ENCODE data around the gene PGF. TPM values are rescaled to one million over a fixed set of nuclear protein-coding genes. Genes with fewer than 3 reads are reported as not detected.

PGF gene
- total RNA-seq, 1 experiment from 2014 or later, result 9.1 TPM

- no peaks in the 10 kb centered on the region for H3K27me3 Mint-ChIP-seq (ENCODE audit: insufficient read depth, unreplicated experiment)
- ChIA-PET POLR2A (no interaction called here), CTCF (interaction anchor here (0.6 to 1.8 kb wide), 3 partner anchors 12 to 177 kb away, joined by 3 to 7 read pairs (median 5); partner anchors contain the start of gene RPS6KL1)
- H3K36me3 Mint-ChIP-seq (ENCODE audit: insufficient read depth, unreplicated experiment), result peaks cover 4% of the 10 kb centered on the region
- no peak overlapping the region for H3K27ac Mint-ChIP-seq (ENCODE audit: unreplicated experiment)
- Histone ChIP-seq H3K9me3 (no peaks in the 10 kb centered on the region), H3K36me3 (ENCODE audit: control insufficient read depth, insufficient read depth, low read length) (no peaks in the 10 kb centered on the region), H3K4me1 (no peaks in the 10 kb centered on the region), H3K4me3 (ENCODE audit: low read depth, low read length) (no peak overlapping the region), H3K27me3 (replicated peaks; ENCODE audit: control insufficient read depth, insufficient read depth, low read length) (no peaks in the 10 kb centered on the region)
- intact Hi-C loops (cut with micrococcal nuclease; ENCODE audit: unreplicated experiment), result no loop called here
- no peaks in the 10 kb centered on the region for H3K4me1 Mint-ChIP-seq (ENCODE audit: low read depth, unreplicated experiment)
- no peaks in the 10 kb centered on the region for H3K9me3 Mint-ChIP-seq (ENCODE audit: unreplicated experiment)
- no TSS peak for BruUV-seq (replicated peaks)
- no peak for TF ChIP-seq CTCF (IDR thresholded peaks at IDR 0.05; ENCODE audit: insufficient read depth in 1 of 2, low read depth in 1 of 2, low read length in 1 of 2, severe bottlenecking in 1 of 2, unreplicated experiment in 1 of 2)
- DNase-seq, result no peak
- H3K4me3 Mint-ChIP-seq (ENCODE audit: unreplicated experiment), result no peak overlapping the region
Observed at GRCh38 chr14:74911704-74912103, 43.7 kb downstream of the PGF start.

- H3K36me3 ChIP-seq (ENCODE audit: control insufficient read depth, insufficient read depth, low read length), result no peaks in the 10 kb centered on the region
- H3K9me3 Mint-ChIP-seq (ENCODE audit: unreplicated experiment), result no peaks in the 10 kb centered on the region
- no peaks in the 10 kb centered on the region for H3K4me1 ChIP-seq
- H3K4me3 Mint-ChIP-seq (ENCODE audit: unreplicated experiment), result no peak overlapping the region
- H3K36me3 Mint-ChIP-seq (ENCODE audit: insufficient read depth, unreplicated experiment), result peaks cover 4% of the 10 kb centered on the region
- no peaks in the 10 kb centered on the region for H3K27me3 Mint-ChIP-seq (ENCODE audit: insufficient read depth, unreplicated experiment)
- no peak overlapping the region for H3K4me3 ChIP-seq (ENCODE audit: low read depth, low read length)
- H3K9me3 ChIP-seq, result no peaks in the 10 kb centered on the region
- ChIA-PET POLR2A (no interaction called here), CTCF (interaction anchor here (0.6 to 1.8 kb wide), 3 partner anchors 12 to 177 kb away, joined by 3 to 7 read pairs (median 5); partner anchors contain the start of gene RPS6KL1)
- H3K27me3 ChIP-seq (replicated peaks; ENCODE audit: control insufficient read depth, insufficient read depth, low read length), result no peaks in the 10 kb centered on the region
- TF ChIP-seq CTCF (IDR thresholded peaks at IDR 0.05; ENCODE audit: insufficient read depth in 1 of 2, low read depth in 1 of 2, low read length in 1 of 2, severe bottlenecking in 1 of 2, unreplicated experiment in 1 of 2), result no peak
- no peak overlapping the region for H3K27ac Mint-ChIP-seq (ENCODE audit: unreplicated experiment)
- intact Hi-C loops (cut with micrococcal nuclease; ENCODE audit: unreplicated experiment), result no loop called here
- H3K4me1 Mint-ChIP-seq (ENCODE audit: low read depth, unreplicated experiment), result no peaks in the 10 kb centered on the region
- no peak for DNase-seq
- no TSS peak for BruUV-seq (replicated peaks)
Observed at GRCh38 chr14:74911221-74911620, 44.2 kb downstream of the PGF start.

- Mint-ChIP-seq H3K36me3 (ENCODE audit: insufficient read depth, unreplicated experiment) (no peaks in the 10 kb centered on the region), H3K4me3 (ENCODE audit: unreplicated experiment) (no peak overlapping the region), H3K4me1 (ENCODE audit: low read depth, unreplicated experiment) (no peaks in the 10 kb centered on the region), H3K9me3 (ENCODE audit: unreplicated experiment) (no peaks in the 10 kb centered on the region), H3K27ac (ENCODE audit: unreplicated experiment) (peak overlapping the region; percentile 57), H3K27me3 (ENCODE audit: insufficient read depth, unreplicated experiment) (no peaks in the 10 kb centered on the region)
- POLR2A ChIA-PET, result no interaction called here
- Histone ChIP-seq H3K27me3 (replicated peaks; ENCODE audit: control insufficient read depth, insufficient read depth, low read length) (no peaks in the 10 kb centered on the region), H3K36me3 (ENCODE audit: control insufficient read depth, insufficient read depth, low read length) (no peaks in the 10 kb centered on the region), H3K4me3 (ENCODE audit: low read depth, low read length) (no peak overlapping the region), H3K9me3 (no peaks in the 10 kb centered on the region), H3K4me1 (no peaks in the 10 kb centered on the region)
- DNase-seq, result no peak
- no TSS peak for BruUV-seq (replicated peaks)
- CTCF ChIA-PET, result interaction anchor here (1.2 kb wide), 1 partner anchor 49 kb away, joined by 4 read pairs; no protein-coding TSS in a partner anchor
- intact Hi-C loops (cut with micrococcal nuclease; ENCODE audit: unreplicated experiment), result no loop called here
- no peak for TF ChIP-seq CTCF (IDR thresholded peaks at IDR 0.05; ENCODE audit: insufficient read depth in 1 of 2, low read depth in 1 of 2, low read length in 1 of 2, severe bottlenecking in 1 of 2, unreplicated experiment in 1 of 2)
Observed at GRCh38 chr14:74910556-74910955, 44.8 kb downstream of the PGF start.
